H9 (cell line): ENCODE results near the gene ATP2A1. TPM values are rescaled to one million over a fixed set of nuclear protein-coding genes. Genes with fewer than 3 reads are reported as not detected.

Experiments used
- DNase-seq: peaks from one replicate; pipeline ENCODE4 v3.0.0-alpha.2; 2017
- H2AFZ ChIP-seq: one replicate; pipeline ENCODE4 v1.6.1; 2013; ENCODE audit warnings: mild to moderate bottlenecking, low read length, control low read depth, moderate library complexity
- H2AK5ac ChIP-seq: 2 replicates; pipeline ENCODE4 v1.6.1; 2013; ENCODE audit warnings: low read length, control low read depth, mixed read lengths; ENCODE audit not compliant: insufficient read length
- H2BK120ac ChIP-seq: one replicate; pipeline ENCODE4 v1.6.1; 2013; ENCODE audit warnings: low read depth, mild to moderate bottlenecking, low read length, control low read depth, inconsistent platforms; ENCODE audit not compliant: poor library complexity, severe bottlenecking
- H2BK12ac ChIP-seq: 2 replicates; pipeline ENCODE4 v1.6.1; 2013; ENCODE audit warnings: low read length, control low read depth, mixed read lengths, low read depth; ENCODE audit not compliant: insufficient read length
- H2BK15ac ChIP-seq: 2 replicates; pipeline ENCODE4 v1.6.1; 2013; ENCODE audit warnings: low read depth, low read length, control low read depth
- H2BK20ac ChIP-seq: one replicate; pipeline ENCODE4 v1.6.1; 2013; ENCODE audit warnings: low read depth, mild to moderate bottlenecking, low read length, control low read depth, inconsistent platforms; ENCODE audit not compliant: poor library complexity, severe bottlenecking
- H2BK5ac ChIP-seq: 2 replicates; pipeline ENCODE4 v1.6.1; 2013; ENCODE audit warnings: low read length, control low read depth, mixed read lengths; ENCODE audit not compliant: insufficient read length
- H3K14ac ChIP-seq: 2 replicates; pipeline ENCODE4 v1.6.1; 2013; ENCODE audit warnings: low read length, control low read depth; ENCODE audit not compliant: insufficient read depth
- H3K18ac ChIP-seq: 2 replicates; pipeline ENCODE4 v1.6.1; 2013; ENCODE audit warnings: low read depth, mild to moderate bottlenecking, mixed read lengths, low read length, control low read depth; ENCODE audit not compliant: insufficient read length
- H3K23ac ChIP-seq: 2 replicates; pipeline ENCODE4 v1.6.1; 2013; ENCODE audit warnings: low read length, control low read depth, mixed read lengths, low read depth; ENCODE audit not compliant: insufficient read length
- H3K23me2 ChIP-seq: 2 replicates; pipeline ENCODE4 v1.6.1; 2013; ENCODE audit warnings: low read depth, mild to moderate bottlenecking, mixed read lengths, low read length, control low read depth; ENCODE audit not compliant: insufficient read length, poor library complexity, severe bottlenecking
- H3K27ac ChIP-seq: 2 replicates; pipeline ENCODE4 v1.5.1; 2013; ENCODE audit warnings: low read length, control low read depth, mixed read lengths, low read depth; ENCODE audit not compliant: insufficient read length
- H3K27me3 ChIP-seq: 2 replicates; pipeline ENCODE4 v1.6.1; 2013; ENCODE audit warnings: low read length, control low read depth, inconsistent platforms; ENCODE audit not compliant: insufficient read depth
- H3K4ac ChIP-seq: 2 replicates; pipeline ENCODE4 v1.6.1; 2013; ENCODE audit warnings: low read depth, mild to moderate bottlenecking, control low read depth, inconsistent platforms, low read length, moderate library complexity
- H3K4me1 ChIP-seq: 2 replicates; pipeline ENCODE4 v1.6.1; 2013; ENCODE audit warnings: low read length, control low read depth, inconsistent platforms; ENCODE audit not compliant: insufficient read depth
- H3K4me2 ChIP-seq: 2 replicates; pipeline ENCODE4 v1.6.1; 2013; ENCODE audit warnings: low read length, control low read depth, mixed read lengths; ENCODE audit not compliant: insufficient read length, insufficient read depth
- H3K56ac ChIP-seq: 2 replicates; pipeline ENCODE4 v1.6.1; 2013; ENCODE audit warnings: low read depth, mild to moderate bottlenecking, mixed read lengths, low read length, control low read depth; ENCODE audit not compliant: insufficient read length
- H3K79me1 ChIP-seq: 2 replicates; pipeline ENCODE4 v1.6.1; 2013; ENCODE audit warnings: low read depth, mild to moderate bottlenecking, moderate library complexity, low read length, control low read depth, inconsistent platforms; ENCODE audit not compliant: insufficient read depth, poor library complexity, severe bottlenecking
- H3K79me2 ChIP-seq: 2 replicates; pipeline ENCODE4 v1.6.1; 2013; ENCODE audit warnings: low read length, control low read depth, inconsistent platforms; ENCODE audit not compliant: insufficient read depth
- H3K9ac ChIP-seq: 2 replicates; pipeline ENCODE4 v1.6.1; 2013; ENCODE audit warnings: low read length, control low read depth, mixed read lengths; ENCODE audit not compliant: insufficient read length; ENCODE audit errors: extremely low read depth
- H3K9me3 ChIP-seq: one replicate; pipeline ENCODE4 v1.6.1; 2013; ENCODE audit warnings: low read depth, low read length, inconsistent platforms; ENCODE audit not compliant: control insufficient read depth
- H3T11ph ChIP-seq: one replicate; pipeline ENCODE4 v1.6.1; 2013; ENCODE audit warnings: mild to moderate bottlenecking, low read length, control low read depth, inconsistent platforms
- H4K20me1 ChIP-seq: one replicate; pipeline ENCODE4 v1.6.1; 2013; ENCODE audit not compliant: control insufficient read depth, insufficient read length, insufficient read depth
- H4K5ac ChIP-seq: 2 replicates; pipeline ENCODE4 v1.6.1; 2013; ENCODE audit warnings: low read depth, mild to moderate bottlenecking, mixed read lengths, low read length, control low read depth; ENCODE audit not compliant: insufficient read length
- H4K8ac ChIP-seq: replicated peaks from 2 replicates; pipeline ENCODE4 v1.6.1; 2013; ENCODE audit warnings: low read length, control low read depth, mixed read lengths, low read depth; ENCODE audit not compliant: insufficient read length
- H4K91ac ChIP-seq: 2 replicates; pipeline ENCODE4 v1.6.1; 2013; ENCODE audit warnings: low read depth, mild to moderate bottlenecking, moderate library complexity, mixed read lengths, low read length, control low read depth; ENCODE audit not compliant: insufficient read length
- H3K27ac Mint-ChIP-seq, 3 experiments: 2 replicates in 2 of 3; 3 replicates in 1 of 3; pipeline ENCODE4 v1.8.0; 2020 to 2021; ENCODE audit warnings: mixed read lengths in 3 of 3, mild to moderate bottlenecking in 1 of 3, moderate library complexity in 1 of 3
- H3K27me3 Mint-ChIP-seq: 2 replicates; pipeline ENCODE4 v1.8.0; 2021; ENCODE audit warnings: low read depth, mild to moderate bottlenecking, moderate library complexity, mixed read lengths
- H3K36me3 Mint-ChIP-seq, 3 experiments: 2 replicates in 2 of 3; 3 replicates in 1 of 3; pipeline ENCODE4 v1.8.0; 2020 to 2021; ENCODE audit warnings: low read depth in 3 of 3, mixed read lengths in 3 of 3; ENCODE audit not compliant: insufficient read depth in 1 of 3
- H3K4me1 Mint-ChIP-seq, 2 experiments: 2 replicates each; pipeline ENCODE4 v1.8.0; 2020; ENCODE audit warnings: mixed read lengths in 2 of 2
- H3K4me3 Mint-ChIP-seq, 2 experiments: 2 replicates in 1 of 2; 3 replicates in 1 of 2; pipeline ENCODE4 v1.8.0; 2020 to 2021; ENCODE audit warnings: mild to moderate bottlenecking in 2 of 2, mixed read lengths in 2 of 2, moderate library complexity in 1 of 2
- H3K9me3 Mint-ChIP-seq, 2 experiments: 2 replicates in 1 of 2; 3 replicates in 1 of 2; pipeline ENCODE4 v1.8.0; 2020; ENCODE audit warnings: mild to moderate bottlenecking in 2 of 2, mixed read lengths in 2 of 2, moderate library complexity in 1 of 2
- CTCF ChIP-seq: fragments of 200-600 bp; sonication (generic); conservative IDR thresholded peaks from 3 replicates; pipeline ENCODE4 v1.8.0; 2021; ENCODE audit warnings: antibody characterized with exemption, mild to moderate bottlenecking
- WGBS: extraction: QIAGEN DNeasy Blood & Tissue Kit; methylation state at CpG from one replicate; pipeline ENCODE4 v1.1.7; 2013; ENCODE audit warnings: missing lambda C conversion rate, low lambda C conversion rate, mixed read lengths; ENCODE audit not compliant: insufficient read length; ENCODE audit errors: extremely low coverage; 5-methylcytosine and 5-hydroxymethylcytosine counted together
- total RNA-seq: library from RNA; stranded (reverse); gene quantifications from 2 replicates; pipeline ENCODE4 v1.2.1, GENCODE V29; 2021

The ATP2A1 gene
- total RNA-seq, 1 experiment from 2014 or later: 4.6 TPM

- H2BK120ac ChIP-seq: no peak within 1 kb of the TSS
- no peaks in the 10 kb centered on the region for H3K79me2 ChIP-seq
- H3K79me1 ChIP-seq: no peaks in the 10 kb centered on the region
- Mint-ChIP-seq H3K36me3 (peaks cover 0 to 5% (median 5%) of the 10 kb centered on the region in 3 experiments; a peak in 6 of 7 replicates), H3K4me1 (peaks cover 11 to 15% of the 10 kb centered on the region in 2 experiments), H3K27ac (peak within 1 kb of the TSS; percentile 98 to 99 (median 98)), H3K9me3 (no peaks in the 10 kb centered on the region), H3K4me3 (peak within 1 kb of the TSS; percentile 91 to 96), H3K27me3 (no peaks in the 10 kb centered on the region)
- peak within 1 kb of the TSS; percentile 100 for H3K4me2 ChIP-seq
- H3K27ac ChIP-seq: peak within 1 kb of the TSS; percentile 92
- peak within 1 kb of the TSS; percentile 75 for H2AFZ ChIP-seq
- no peak within 1 kb of the TSS for H4K91ac ChIP-seq
- peak; percentile 100 for DNase-seq
- no peak within 1 kb of the TSS for H2BK5ac ChIP-seq
- no peak within 1 kb of the TSS for H3T11ph ChIP-seq
- H2BK12ac ChIP-seq: no peak within 1 kb of the TSS
- H4K8ac ChIP-seq: no peak within 1 kb of the TSS
- no peaks in the 10 kb centered on the region for H3K27me3 ChIP-seq
- no CpG with 5 or more reads among the region's 66 CpGs for WGBS
- H3K23me2 ChIP-seq: peaks cover 12% of the 10 kb centered on the region
- H3K14ac ChIP-seq: peak within 1 kb of the TSS; percentile 98
- H4K5ac ChIP-seq: peak within 1 kb of the TSS; percentile 70
- H3K4ac ChIP-seq: no peak within 1 kb of the TSS
- H3K56ac ChIP-seq: peak within 1 kb of the TSS; percentile 79
- TF ChIP-seq CTCF: no peak; the same call in 2 of the 3 replicates
- no peaks in the 10 kb centered on the region for H3K4me1 ChIP-seq
- H3K9ac ChIP-seq: peak within 1 kb of the TSS; percentile 90
- no peak within 1 kb of the TSS for H2BK15ac ChIP-seq
- no peaks in the 10 kb centered on the region for H4K20me1 ChIP-seq
- H2BK20ac ChIP-seq: no peak within 1 kb of the TSS
- no peak within 1 kb of the TSS for H2AK5ac ChIP-seq
- peak within 1 kb of the TSS; percentile 96 for H3K18ac ChIP-seq
- no peak within 1 kb of the TSS for H3K23ac ChIP-seq
- H3K9me3 ChIP-seq: no peaks in the 10 kb centered on the region
Observed at GRCh38 chr16:28924762-28925385, 46.6 kb downstream of the ATP2A1 start, which contains the start of gene RABEP2. TSS of gene RABEP2 (minus strand) at chr16:28925238. CDS start at chr16:28925163, 75 bp downstream.
